ENCODE measurements around the gene NCEH1.
"Not testable (repeated sequence)": the region's sequence is repeated elsewhere in the genome, so short reads cannot be mapped to it uniquely, and the experiment has no call there.

NCEH1 gene

GRCh38 chr3:172596394-172596706, 114.5 kb downstream of the NCEH1 start:
- Histone ChIP-seq H3K9ac (ENCODE audit: low read depth, low read length) (peak overlapping the region; percentile 51), H3K4me2 (ENCODE audit: insufficient read depth, low read length) (peak overlapping the region; percentile 60), H3K9me3 (ENCODE audit: insufficient read depth, low read length, severe bottlenecking) (no peaks in the 10 kb centered on the region), H3K27me3 (ENCODE audit: insufficient read depth, low read length, poor library complexity) (no peaks in the 10 kb centered on the region), H3K4me1 (ENCODE audit: insufficient read depth, low read length) (peaks cover 60% of the 10 kb centered on the region), H3K27ac (ENCODE audit: low read length) (peak overlapping the region; percentile 83), H3K36me3 (ENCODE audit: insufficient read depth, low read length) (no peaks in the 10 kb centered on the region), H2AFZ (ENCODE audit: low read depth, low read length) (peak overlapping the region; percentile 71), H3K79me2 (ENCODE audit: insufficient read depth, low read length) (no peaks in the 10 kb centered on the region), H3K4me3 (ENCODE audit: low read depth in 1 of 2, low read length in 2 of 2) (peak overlapping the region in 1 of 2 experiments; percentile 46; a peak in 2 of 4 replicates), H4K20me1 (ENCODE audit: insufficient read depth, low read length) (no peaks in the 10 kb centered on the region)
- no peak for TF ChIP-seq EZH2 (IDR thresholded peaks at IDR 0.05; ENCODE audit: borderline replicate concordance, low read depth, low read length, severe bottlenecking)
- TF ChIP-seq, protein P1, sequence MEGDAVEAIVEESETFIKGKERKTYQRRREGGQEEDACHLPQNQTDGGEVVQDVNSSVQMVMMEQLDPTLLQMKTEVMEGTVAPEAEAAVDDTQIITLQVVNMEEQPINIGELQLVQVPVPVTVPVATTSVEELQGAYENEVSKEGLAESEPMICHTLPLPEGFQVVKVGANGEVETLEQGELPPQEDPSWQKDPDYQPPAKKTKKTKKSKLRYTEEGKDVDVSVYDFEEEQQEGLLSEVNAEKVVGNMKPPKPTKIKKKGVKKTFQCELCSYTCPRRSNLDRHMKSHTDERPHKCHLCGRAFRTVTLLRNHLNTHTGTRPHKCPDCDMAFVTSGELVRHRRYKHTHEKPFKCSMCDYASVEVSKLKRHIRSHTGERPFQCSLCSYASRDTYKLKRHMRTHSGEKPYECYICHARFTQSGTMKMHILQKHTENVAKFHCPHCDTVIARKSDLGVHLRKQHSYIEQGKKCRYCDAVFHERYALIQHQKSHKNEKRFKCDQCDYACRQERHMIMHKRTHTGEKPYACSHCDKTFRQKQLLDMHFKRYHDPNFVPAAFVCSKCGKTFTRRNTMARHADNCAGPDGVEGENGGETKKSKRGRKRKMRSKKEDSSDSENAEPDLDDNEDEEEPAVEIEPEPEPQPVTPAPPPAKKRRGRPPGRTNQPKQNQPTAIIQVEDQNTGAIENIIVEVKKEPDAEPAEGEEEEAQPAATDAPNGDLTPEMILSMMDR (IDR thresholded peaks at IDR 0.05; ENCODE audit: borderline replicate concordance, extremely low read depth, low read length, poor library complexity, severe bottlenecking): no peak
- no peak for DNase-seq
- ATAC-seq (ENCODE audit: insufficient read depth, low read depth): no peak

DNA sequence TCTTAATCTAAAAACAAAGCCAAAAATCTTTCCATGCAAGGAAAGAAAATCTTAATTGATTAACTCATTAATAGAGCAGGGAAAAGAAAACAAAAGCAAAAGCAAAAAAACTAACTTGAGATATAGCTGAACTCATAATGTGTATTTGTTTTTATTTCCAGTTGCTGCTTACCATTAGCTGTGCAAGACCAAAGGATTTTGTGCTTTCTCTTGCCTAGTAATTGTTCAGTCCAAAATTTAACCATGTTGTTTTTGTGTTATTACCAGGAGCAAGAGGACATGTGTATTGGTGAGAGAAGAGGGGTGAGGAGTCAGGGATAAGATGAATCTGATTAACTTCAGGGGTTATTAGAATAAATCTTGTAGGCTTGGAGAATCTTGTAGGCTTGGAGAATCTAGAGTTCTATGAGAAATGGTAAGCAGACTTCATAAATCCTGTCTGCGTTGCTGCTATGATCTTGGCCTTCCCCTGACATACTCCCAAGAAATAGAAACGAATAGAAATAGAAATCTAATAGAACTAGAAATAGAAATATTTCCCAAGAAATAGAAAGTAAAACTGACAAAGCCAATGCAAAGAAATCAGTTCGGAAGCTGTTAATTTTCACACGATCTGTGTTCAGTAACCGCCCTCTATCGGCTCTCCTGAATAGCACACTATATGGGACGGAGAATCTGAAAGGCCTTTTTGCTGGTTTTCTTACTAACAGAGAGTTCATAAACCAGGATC, 115.0 kb downstream of the NCEH1 start:
- H2AFZ ChIP-seq (ENCODE audit: low read depth, low read length): peak overlapping the region; percentile 71
- ATAC-seq (ENCODE audit: insufficient read depth, low read depth): peak; percentile 16; the same call in 2 of the 3 replicates
- DNase-seq: peak; percentile 67
- H3K9ac ChIP-seq (ENCODE audit: low read depth, low read length): peak overlapping the region; percentile 51
- no peak for TF ChIP-seq EZH2 (IDR thresholded peaks at IDR 0.05; ENCODE audit: borderline replicate concordance, low read depth, low read length, severe bottlenecking)
- TF ChIP-seq, protein P1 (IDR thresholded peaks at IDR 0.05; ENCODE audit: borderline replicate concordance, extremely low read depth, low read length, poor library complexity, severe bottlenecking): peak; percentile 93
- H3K9me3 ChIP-seq (ENCODE audit: insufficient read depth, low read length, severe bottlenecking): no peaks in the 10 kb centered on the region
- no peaks in the 10 kb centered on the region for H3K79me2 ChIP-seq (ENCODE audit: insufficient read depth, low read length)
- no peaks in the 10 kb centered on the region for H3K27me3 ChIP-seq (ENCODE audit: insufficient read depth, low read length, poor library complexity)
- peaks cover 65% of the 10 kb centered on the region for H3K4me1 ChIP-seq (ENCODE audit: insufficient read depth, low read length)
- no peaks in the 10 kb centered on the region for H4K20me1 ChIP-seq (ENCODE audit: insufficient read depth, low read length)
- peak overlapping the region; percentile 83 for H3K27ac ChIP-seq (ENCODE audit: low read length)
- H3K36me3 ChIP-seq (ENCODE audit: insufficient read depth, low read length): no peaks in the 10 kb centered on the region
- H3K4me3 ChIP-seq (ENCODE audit: low read depth in 1 of 2, low read length in 2 of 2): peak overlapping the region in 1 of 2 experiments; percentile 46; a peak in 2 of 4 replicates
- H3K4me2 ChIP-seq (ENCODE audit: insufficient read depth, low read length): peak overlapping the region; percentile 60

DNA sequence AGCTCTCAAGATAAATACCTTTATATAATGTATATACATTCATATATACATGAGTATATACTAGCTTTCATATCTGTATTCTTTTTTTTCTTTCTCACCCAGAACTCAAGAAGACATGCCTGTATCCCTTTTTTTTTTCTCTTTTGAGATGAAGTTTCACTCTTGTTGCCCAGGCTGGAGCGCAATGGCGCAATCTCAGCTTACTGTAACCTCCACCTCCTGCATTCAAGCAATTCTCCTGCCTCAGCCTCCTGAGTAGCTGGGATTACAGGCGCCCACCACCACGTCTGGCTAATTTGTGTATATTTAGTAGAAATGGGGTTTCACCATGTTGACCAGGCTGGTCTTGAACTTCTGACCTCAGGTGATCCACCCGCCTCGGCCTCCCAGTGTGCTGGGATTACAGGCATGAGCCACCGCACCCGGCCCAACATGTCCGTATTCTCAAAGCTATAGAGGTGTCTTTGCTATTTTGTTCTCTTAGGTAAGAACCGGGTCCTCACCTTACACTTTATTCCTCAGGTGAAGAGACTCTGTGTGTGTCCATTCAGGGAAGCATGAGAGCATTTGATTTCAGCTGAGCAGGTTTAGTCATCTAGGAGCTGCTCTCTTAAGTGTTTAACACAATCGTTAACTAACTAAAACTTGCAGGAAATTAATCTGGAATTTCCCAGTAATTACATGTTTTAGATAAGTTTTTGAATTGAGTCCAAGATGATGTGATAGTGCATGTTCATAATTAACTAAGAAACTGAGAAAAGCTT, 115.8 kb downstream of the NCEH1 start:
- H4K20me1 ChIP-seq (ENCODE audit: insufficient read depth, low read length); H3K9me3 ChIP-seq (ENCODE audit: insufficient read depth, low read length, severe bottlenecking); ATAC-seq (ENCODE audit: insufficient read depth, low read depth); H3K79me2 ChIP-seq (ENCODE audit: insufficient read depth, low read length); H3K27me3 ChIP-seq (ENCODE audit: insufficient read depth, low read length, poor library complexity); H3K4me3 ChIP-seq (ENCODE audit: low read depth in 1 of 2, low read length in 2 of 2); DNase-seq; H3K36me3 ChIP-seq (ENCODE audit: insufficient read depth, low read length): not testable (repeated sequence)
- Histone ChIP-seq H3K4me2 (ENCODE audit: insufficient read depth, low read length) (peak overlapping the region; percentile 60), H2AFZ (ENCODE audit: low read depth, low read length) (peak overlapping the region; percentile 48), H3K27ac (ENCODE audit: low read length) (peak overlapping the region; percentile 83), H3K4me1 (ENCODE audit: insufficient read depth, low read length) (peaks cover 73% of the 10 kb centered on the region), H3K9ac (ENCODE audit: low read depth, low read length) (peak overlapping the region; percentile 51)

Measured in DND-41 (cell line).